Epithelial cell of proximal tubule (primary cell): ENCODE results near the gene SLC35D1. TPM values are rescaled to one million over a fixed set of nuclear protein-coding genes. Genes with fewer than 3 reads are reported as not detected.
A peak's percentile ranks its signal among the peaks of the same experiment; 100 is the strongest.

ENCODE experiments used
- DNase-seq: peaks from one replicate; pipeline ENCODE4 v3.0.0-alpha.2; 2011; ENCODE audit warnings: low read depth
- H3K4me3 ChIP-seq: 2 replicates; pipeline ENCODE4 v1.5.1; 2011; ENCODE audit warnings: low read depth, mild to moderate bottlenecking, low read length
- total RNA-seq: library from RNA; depleted of rRNA; stranded (reverse); fragments of >200 nt; gene quantifications from 2 replicates; pipeline ENCODE4 v1.2.3, GENCODE V29; 2015
- TF ChIP-seq, protein P1 (sequence below): conservative IDR thresholded peaks from 2 replicates; pipeline ENCODE4 v1.5.1; 2012; ENCODE audit warnings: low read depth, mild to moderate bottlenecking, low read length

The SLC35D1 gene
- total RNA-seq, 1 donor from 2014 or later, result 3.6 TPM

DNA sequence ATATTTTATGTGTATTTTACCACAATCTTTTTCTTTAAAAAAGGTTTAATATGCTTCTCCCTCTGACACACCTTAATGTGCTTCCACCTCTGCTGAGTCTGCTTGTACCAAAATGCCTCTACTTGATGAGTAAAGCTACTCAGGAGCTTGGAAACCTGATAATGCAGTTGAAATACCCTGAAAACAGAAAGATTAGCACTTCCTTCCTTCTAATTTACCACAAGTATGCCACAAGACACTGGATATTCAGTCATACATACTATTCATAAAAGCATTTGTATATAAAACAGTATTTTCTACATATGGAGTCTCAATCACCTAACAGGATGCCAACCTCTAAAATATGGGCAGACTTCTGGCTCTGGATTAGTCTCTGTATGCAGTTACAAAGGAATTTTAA, 55.0 kb downstream of the SLC35D1 start:
- no peak overlapping the region for H3K4me3 ChIP-seq
- TF ChIP-seq, protein P1, sequence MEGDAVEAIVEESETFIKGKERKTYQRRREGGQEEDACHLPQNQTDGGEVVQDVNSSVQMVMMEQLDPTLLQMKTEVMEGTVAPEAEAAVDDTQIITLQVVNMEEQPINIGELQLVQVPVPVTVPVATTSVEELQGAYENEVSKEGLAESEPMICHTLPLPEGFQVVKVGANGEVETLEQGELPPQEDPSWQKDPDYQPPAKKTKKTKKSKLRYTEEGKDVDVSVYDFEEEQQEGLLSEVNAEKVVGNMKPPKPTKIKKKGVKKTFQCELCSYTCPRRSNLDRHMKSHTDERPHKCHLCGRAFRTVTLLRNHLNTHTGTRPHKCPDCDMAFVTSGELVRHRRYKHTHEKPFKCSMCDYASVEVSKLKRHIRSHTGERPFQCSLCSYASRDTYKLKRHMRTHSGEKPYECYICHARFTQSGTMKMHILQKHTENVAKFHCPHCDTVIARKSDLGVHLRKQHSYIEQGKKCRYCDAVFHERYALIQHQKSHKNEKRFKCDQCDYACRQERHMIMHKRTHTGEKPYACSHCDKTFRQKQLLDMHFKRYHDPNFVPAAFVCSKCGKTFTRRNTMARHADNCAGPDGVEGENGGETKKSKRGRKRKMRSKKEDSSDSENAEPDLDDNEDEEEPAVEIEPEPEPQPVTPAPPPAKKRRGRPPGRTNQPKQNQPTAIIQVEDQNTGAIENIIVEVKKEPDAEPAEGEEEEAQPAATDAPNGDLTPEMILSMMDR, result no peak
- no peak for DNase-seq

DNA sequence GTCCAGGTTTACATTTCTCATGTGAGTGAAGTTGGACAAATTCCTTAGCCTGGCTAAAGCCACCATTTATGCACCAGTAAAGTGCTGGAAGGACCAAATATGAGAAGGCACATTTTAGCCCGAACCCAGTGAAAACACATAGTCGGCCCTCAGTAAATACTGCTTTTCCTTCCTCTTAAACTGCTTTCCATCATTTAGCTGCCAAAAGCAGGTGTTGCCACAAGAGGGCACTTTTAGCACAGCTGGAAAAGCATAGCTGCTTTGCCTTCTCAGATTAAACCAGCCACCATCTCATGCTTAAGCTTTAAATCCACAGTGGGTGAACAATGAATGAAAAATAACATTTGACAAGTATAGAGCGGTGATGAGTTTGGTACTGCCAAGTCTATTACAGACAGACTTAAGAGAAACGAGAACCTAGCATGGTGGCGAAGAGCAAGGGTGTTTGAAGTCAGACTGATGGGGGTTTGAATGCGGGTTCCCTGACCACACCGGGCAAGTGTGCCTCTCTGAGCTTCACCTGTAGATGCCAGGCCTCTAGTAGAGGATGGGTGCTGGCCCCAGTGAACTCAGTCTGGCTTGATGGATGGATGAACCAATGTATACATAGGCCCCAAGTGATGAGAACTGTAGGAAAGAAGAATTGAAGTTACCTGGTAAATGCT, 57.8 kb downstream of the SLC35D1 start:
- no peak overlapping the region for H3K4me3 ChIP-seq
- no peak for DNase-seq
- TF ChIP-seq, protein P1, result peak; percentile 96

DNA sequence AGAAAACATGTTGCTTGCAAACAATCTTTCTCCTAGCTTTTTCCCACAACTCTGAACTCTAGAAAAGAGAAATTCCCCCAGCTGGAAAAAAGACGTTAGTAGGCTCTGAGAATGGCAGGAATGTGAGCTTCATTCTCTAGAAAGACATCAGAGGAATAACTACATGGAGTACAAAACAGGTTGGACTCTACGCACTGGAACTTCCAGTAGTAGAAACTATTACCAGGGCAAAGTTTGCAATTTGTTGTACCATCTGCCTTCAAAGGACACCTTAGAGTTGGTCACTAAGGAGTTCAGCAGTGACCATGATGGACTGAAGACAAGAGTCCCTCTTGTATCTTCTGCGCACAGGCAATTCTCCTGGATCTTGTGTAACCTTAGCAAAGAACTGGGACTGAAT, 60.9 kb downstream of the SLC35D1 start:
- no peak for DNase-seq
- TF ChIP-seq, protein P1, result no peak
- H3K4me3 ChIP-seq, result no peak overlapping the region

DNA sequence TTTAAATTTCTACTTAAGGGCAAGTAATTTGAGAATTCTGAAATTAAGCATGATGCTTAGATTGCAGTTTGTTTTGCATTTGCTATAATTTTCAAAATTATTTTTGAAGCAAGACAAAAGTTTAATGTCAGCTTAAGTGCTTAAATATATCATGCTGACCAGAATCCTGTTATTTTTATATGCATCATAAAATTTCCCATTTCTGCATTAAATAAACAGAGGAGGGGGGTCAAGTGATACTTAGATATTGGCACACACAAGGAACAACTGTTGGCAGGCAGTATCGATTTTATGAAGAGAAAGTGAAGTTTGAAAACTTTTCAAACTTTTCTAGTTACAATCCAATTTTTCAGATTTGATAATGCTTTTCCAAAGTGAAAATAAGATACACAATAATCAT, 68.1 kb downstream of the SLC35D1 start:
- H3K4me3 ChIP-seq, result no peak overlapping the region
- DNase-seq, result no peak
- TF ChIP-seq, protein P1, result no peak

DNA sequence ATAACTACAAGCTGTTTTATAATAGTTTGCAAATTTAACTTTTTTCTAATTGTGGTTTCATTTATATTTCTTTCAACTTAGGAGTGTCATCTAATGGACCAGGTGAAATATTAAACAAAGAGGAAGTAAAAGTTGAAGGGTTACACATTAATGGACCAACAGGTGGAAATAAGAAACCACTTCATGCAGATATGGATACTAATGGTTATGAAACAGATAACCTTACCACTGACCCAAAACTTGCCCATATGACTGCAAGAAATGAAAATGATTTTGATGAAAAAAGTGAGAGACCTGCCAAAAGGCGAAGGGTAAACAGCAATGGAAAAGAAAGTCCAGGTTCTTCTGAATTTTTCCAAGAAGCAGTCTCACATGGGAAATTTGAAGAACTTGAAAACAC, 69.5 kb downstream of the SLC35D1 start:
- TF ChIP-seq, protein P1, result no peak
- no peak for DNase-seq

DNA sequence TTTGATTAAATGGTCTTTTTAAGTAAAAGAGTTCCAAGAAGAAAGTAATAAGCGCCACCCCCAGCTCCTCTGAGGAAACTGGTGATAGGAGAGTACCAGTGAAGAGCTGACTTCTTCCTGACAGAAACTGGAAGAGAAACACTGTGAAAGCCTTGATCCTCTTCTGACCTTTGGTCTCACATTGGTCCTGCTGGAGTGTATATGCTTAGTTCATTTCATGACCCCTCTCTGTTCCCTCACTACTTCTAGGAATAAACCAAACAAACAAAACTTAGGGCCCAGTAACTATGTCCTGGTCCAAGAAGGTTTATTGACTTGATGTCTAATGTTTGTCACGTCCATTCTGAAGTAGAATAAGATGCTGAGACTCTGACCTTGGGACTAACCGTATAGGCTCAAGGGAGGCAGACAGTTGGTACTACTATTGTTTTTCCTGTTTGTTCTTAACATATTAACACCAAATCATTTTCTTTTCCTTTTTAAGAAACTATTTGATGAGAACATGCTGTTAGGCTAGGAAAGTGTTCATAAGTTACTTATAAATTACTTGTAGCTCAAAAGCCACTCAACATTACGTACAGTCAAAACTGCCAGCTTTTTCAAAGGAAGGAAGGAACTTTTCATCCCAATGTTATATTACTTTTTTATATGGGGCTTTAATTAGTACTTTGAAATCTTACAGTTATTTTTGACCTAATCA, 71.2 kb downstream of the SLC35D1 start:
- TF ChIP-seq, protein P1, result no peak
- H3K4me3 ChIP-seq, result no peak overlapping the region
- DNase-seq, result no peak

More for the DNA sequence above, 69.5 kb downstream of the SLC35D1 start:
- no peak overlapping the region for H3K4me3 ChIP-seq
